ENCODE results near the gene C14orf39.
"Not testable (repeated sequence)": the region's sequence is repeated elsewhere in the genome, so short reads cannot be mapped to it uniquely, and the experiment has no call there.

The C14orf39 gene

GRCh38 chr14:60490270-60490669, 4.4 kb upstream of the C14orf39 start:
- no peak for DNase-seq

- no peak for DNase-seq
Observed at GRCh38 chr14:60488175-60488574, 2.3 kb upstream of the C14orf39 start.

GRCh38 chr14:60487211-60487610, 1.3 kb upstream of the C14orf39 start:
- DNase-seq, result no peak

GRCh38 chr14:60485057-60485597, 736 bp downstream of the C14orf39 start:
- no peak for DNase-seq

- DNase-seq, result no peak
Observed at GRCh38 chr14:60482743-60483142, 3.1 kb downstream of the C14orf39 start.

GRCh38 chr14:60480248-60480647, 5.6 kb downstream of the C14orf39 start:
- DNase-seq, result not testable (repeated sequence)

GRCh38 chr14:60455875-60456274, 30.0 kb downstream of the C14orf39 start:
- DNase-seq, result no peak

- no peak for DNase-seq
Observed at GRCh38 chr14:60430276-60430675, 55.6 kb downstream of the C14orf39 start.

GRCh38 chr14:60420050-60420449, 65.8 kb downstream of the C14orf39 start:
- DNase-seq, result no peak

- DNase-seq, result not testable (repeated sequence)
Observed at GRCh38 chr14:60397550-60397949, 88.3 kb downstream of the C14orf39 start.

GRCh38 chr14:60396718-60397343, 89.0 kb downstream of the C14orf39 start:
- no peak for DNase-seq

Data from stimulated activated CD4-positive, alpha-beta T cell treated with anti-CD3 and anti-CD28 coated beads, Interleukin-2, amount 100 ng/mL, for 48 hours (primary cell).